ENCODE measurements around the gene SIGLEC15.
A peak's percentile ranks its signal among the peaks of the same experiment; 100 is the strongest.

- TF ChIP-seq POLR2A (IDR thresholded peaks at IDR 0.05) (no peak), CTCF (IDR thresholded peaks at IDR 0.05) (peak; percentile 90 to 99 (median 93)), EP300 (IDR thresholded peaks at IDR 0.05) (no peak)
Observed at GRCh38 chr18:45879681-45880655, 54.5 kb downstream of the SIGLEC15 start.
